GM12864 (cell line): ENCODE measurements around the gene HAND2.

Experiments used
- DNase-seq: peaks from one replicate; pipeline ENCODE4 v3.0.0-alpha.2; 2011; ENCODE audit warnings: low read depth
- H3K4me3 ChIP-seq: 2 replicates; pipeline ENCODE4 v1.5.1; 2011; ENCODE audit warnings: mild to moderate bottlenecking, low read depth, low read length, control low read depth
- CTCF ChIP-seq: IDR thresholded peaks from 2 replicates; pipeline ENCODE4 v1.5.1; 2011; ENCODE audit warnings: low read depth, mild to moderate bottlenecking, moderate library complexity, low read length, control low read depth, inconsistent platforms; ENCODE audit errors: missing control alignments

HAND2 gene

GRCh38 chr4:173572493-173573129, 42.6 kb upstream of the HAND2 start:
- no peak for DNase-seq
- TF ChIP-seq CTCF: no peak
- H3K4me3 ChIP-seq: no peak overlapping the region

GRCh38 chr4:173571620-173572019, 41.6 kb upstream of the HAND2 start:
- TF ChIP-seq CTCF: no peak
- H3K4me3 ChIP-seq: no peak overlapping the region
- no peak for DNase-seq

GRCh38 chr4:173565281-173565680, 35.3 kb upstream of the HAND2 start:
- DNase-seq: no peak
- no peak for TF ChIP-seq CTCF

GRCh38 chr4:173564461-173564860, 34.4 kb upstream of the HAND2 start:
- H3K4me3 ChIP-seq: no peak overlapping the region
- DNase-seq: no peak
- TF ChIP-seq CTCF: no peak

More at GRCh38 chr4:173565281-173565680, 35.3 kb upstream of the HAND2 start:
- no peak overlapping the region for H3K4me3 ChIP-seq

- DNase-seq: no peak
- no peak for TF ChIP-seq CTCF
- no peak overlapping the region for H3K4me3 ChIP-seq
Measured at GRCh38 chr4:173560896-173561295, 30.9 kb upstream of the HAND2 start.

GRCh38 chr4:173556398-173557131, 26.5 kb upstream of the HAND2 start:
- no peak overlapping the region for H3K4me3 ChIP-seq
- no peak for DNase-seq
- TF ChIP-seq CTCF: no peak
